Smooth muscle cell (in vitro differentiated cells): ENCODE data around the gene METTL25B. TPM values are rescaled to one million over a fixed set of nuclear protein-coding genes. Genes with fewer than 3 reads are reported as not detected.
A peak's percentile ranks its signal among the peaks of the same experiment; 100 is the strongest.

Experiments used
- DNase-seq: peaks from one replicate; lab custom pipeline; 2025; ENCODE audit not compliant: unreplicated experiment; lab: John Stamatoyannopoulos, UW
- H2AFZ ChIP-seq: fragments of 200-600 bp; sonication (generic); 2 replicates; pipeline ENCODE4 v1.6.0; 2016; ENCODE audit warnings: antibody characterized with exemption, low read depth, mild to moderate bottlenecking
- H3F3A ChIP-seq: fragments of 200-600 bp; sonication (generic); 2 replicates; pipeline ENCODE4 v1.6.0; 2017; ENCODE audit warnings: antibody characterized with exemption, low read depth
- H3K27ac ChIP-seq: fragments of 200-600 bp; sonication (generic); 2 replicates; pipeline ENCODE4 v1.5.1; 2016; ENCODE audit warnings: low read depth, mild to moderate bottlenecking
- H3K27me3 ChIP-seq: fragments of 200-600 bp; sonication (generic); 2 replicates; pipeline ENCODE4 v1.6.1; 2016; ENCODE audit warnings: low read depth, mild to moderate bottlenecking
- H3K36me3 ChIP-seq: fragments of 200-600 bp; sonication (generic); 2 replicates; pipeline ENCODE4 v1.5.1; 2016; ENCODE audit warnings: low read depth
- H3K4me1 ChIP-seq: fragments of 200-600 bp; sonication (generic); 2 replicates; pipeline ENCODE4 v1.5.1; 2016; ENCODE audit warnings: low read depth
- H3K4me2 ChIP-seq: fragments of 200-600 bp; sonication (generic); 2 replicates; pipeline ENCODE4 v1.6.0; 2016; ENCODE audit warnings: mild to moderate bottlenecking
- H3K4me3 ChIP-seq: fragments of 200-600 bp; sonication (generic); 2 replicates; pipeline ENCODE4 v1.5.1; 2016; ENCODE audit warnings: mild to moderate bottlenecking
- H3K79me2 ChIP-seq: fragments of 200-600 bp; sonication (generic); 2 replicates; pipeline ENCODE4 v1.6.0; 2016; ENCODE audit warnings: low read depth, mild to moderate bottlenecking
- H3K9ac ChIP-seq: fragments of 200-600 bp; sonication (generic); 2 replicates; pipeline ENCODE4 v1.6.0; 2016; ENCODE audit warnings: low read depth
- H3K9me3 ChIP-seq: fragments of 200-600 bp; sonication (generic); replicated peaks from 2 replicates; pipeline ENCODE4 v1.5.1; 2016; ENCODE audit warnings: low read depth
- H4K20me1 ChIP-seq: fragments of 200-600 bp; sonication (generic); 2 replicates; pipeline ENCODE4 v1.6.0; 2016; ENCODE audit warnings: low read depth
- WGBS: methylation state at CpG from one replicate; pipeline ENCODE4 v1.1.7; 2016; ENCODE audit warnings: low lambda C conversion rate; 5-methylcytosine and 5-hydroxymethylcytosine counted together
- polyA plus RNA-seq: library from polyadenylated mRNA; unstranded; fragments of >200 nt; fragmentation: Nextera tagmentation; extraction: Ambion mirVana; gene quantifications from 2 replicates; pipeline ENCODE4 v1.2.1, GENCODE V29; 2016
- total RNA-seq: library from RNA; depleted of rRNA; stranded (reverse); fragments of >200 nt; gene quantifications from 2 replicates; pipeline ENCODE4 v1.2.3, GENCODE V29; 2014
- TF ChIP-seq, protein P1 (sequence below): fragments of 200-600 bp; sonication (generic); IDR thresholded peaks from 2 replicates; pipeline ENCODE4 v1.5.1; 2017; ENCODE audit warnings: borderline replicate concordance, mild to moderate bottlenecking, antibody characterized with exemption; ENCODE audit not compliant: insufficient read depth, poor library complexity, severe bottlenecking

The METTL25B gene
- total and polyA plus RNA-seq, 2 experiments from 2014 or later, result 11.0 to 17.5 TPM

DNA sequence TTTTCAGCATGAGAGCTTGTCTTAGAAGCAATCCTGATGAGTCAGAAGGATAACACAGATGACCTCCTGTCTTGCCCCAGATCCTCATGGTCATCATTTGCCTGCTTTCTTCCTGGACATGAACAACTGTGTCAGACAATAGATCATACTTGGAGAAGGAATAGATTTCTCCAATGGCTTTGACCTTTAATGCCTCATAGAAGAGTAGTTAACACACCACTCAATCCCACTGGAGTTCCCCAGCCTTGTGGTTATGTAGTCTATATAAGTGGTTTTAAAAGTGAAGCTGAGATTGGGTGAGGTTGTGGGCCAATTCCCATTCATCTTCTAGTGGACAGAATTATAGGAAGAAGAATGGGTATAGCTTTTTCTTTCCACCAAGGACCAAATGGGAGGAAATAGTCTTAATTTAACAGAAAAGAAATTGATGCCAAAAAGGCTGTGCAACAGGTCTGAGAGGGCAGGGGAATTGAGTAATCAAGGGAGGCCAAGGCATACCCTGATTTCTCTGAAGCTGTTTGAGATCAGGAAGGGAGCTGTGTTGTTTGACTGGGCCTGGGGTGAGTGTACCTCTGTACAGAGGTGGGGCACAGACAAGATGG, 53.4 kb downstream of the METTL25B start:
- TF ChIP-seq, protein P1, sequence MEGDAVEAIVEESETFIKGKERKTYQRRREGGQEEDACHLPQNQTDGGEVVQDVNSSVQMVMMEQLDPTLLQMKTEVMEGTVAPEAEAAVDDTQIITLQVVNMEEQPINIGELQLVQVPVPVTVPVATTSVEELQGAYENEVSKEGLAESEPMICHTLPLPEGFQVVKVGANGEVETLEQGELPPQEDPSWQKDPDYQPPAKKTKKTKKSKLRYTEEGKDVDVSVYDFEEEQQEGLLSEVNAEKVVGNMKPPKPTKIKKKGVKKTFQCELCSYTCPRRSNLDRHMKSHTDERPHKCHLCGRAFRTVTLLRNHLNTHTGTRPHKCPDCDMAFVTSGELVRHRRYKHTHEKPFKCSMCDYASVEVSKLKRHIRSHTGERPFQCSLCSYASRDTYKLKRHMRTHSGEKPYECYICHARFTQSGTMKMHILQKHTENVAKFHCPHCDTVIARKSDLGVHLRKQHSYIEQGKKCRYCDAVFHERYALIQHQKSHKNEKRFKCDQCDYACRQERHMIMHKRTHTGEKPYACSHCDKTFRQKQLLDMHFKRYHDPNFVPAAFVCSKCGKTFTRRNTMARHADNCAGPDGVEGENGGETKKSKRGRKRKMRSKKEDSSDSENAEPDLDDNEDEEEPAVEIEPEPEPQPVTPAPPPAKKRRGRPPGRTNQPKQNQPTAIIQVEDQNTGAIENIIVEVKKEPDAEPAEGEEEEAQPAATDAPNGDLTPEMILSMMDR, result no peak
- peak overlapping the region; percentile 31 for H3K27ac ChIP-seq
- peaks cover 89% of the 10 kb centered on the region for H4K20me1 ChIP-seq
- H3K36me3 ChIP-seq, result no peaks in the 10 kb centered on the region
- no peaks in the 10 kb centered on the region for H3K27me3 ChIP-seq
- no peak for DNase-seq
- no peak overlapping the region for H3K9ac ChIP-seq
- H2AFZ ChIP-seq, result no peak overlapping the region
- H3K9me3 ChIP-seq, result no peaks in the 10 kb centered on the region
- peaks cover 95% of the 10 kb centered on the region for H3K79me2 ChIP-seq
- H3F3A ChIP-seq, result peaks cover 13% of the 10 kb centered on the region
- no peaks in the 10 kb centered on the region for H3K4me1 ChIP-seq
- H3K4me2 ChIP-seq, result peak overlapping the region; percentile 24
- no peak overlapping the region for H3K4me3 ChIP-seq

DNA sequence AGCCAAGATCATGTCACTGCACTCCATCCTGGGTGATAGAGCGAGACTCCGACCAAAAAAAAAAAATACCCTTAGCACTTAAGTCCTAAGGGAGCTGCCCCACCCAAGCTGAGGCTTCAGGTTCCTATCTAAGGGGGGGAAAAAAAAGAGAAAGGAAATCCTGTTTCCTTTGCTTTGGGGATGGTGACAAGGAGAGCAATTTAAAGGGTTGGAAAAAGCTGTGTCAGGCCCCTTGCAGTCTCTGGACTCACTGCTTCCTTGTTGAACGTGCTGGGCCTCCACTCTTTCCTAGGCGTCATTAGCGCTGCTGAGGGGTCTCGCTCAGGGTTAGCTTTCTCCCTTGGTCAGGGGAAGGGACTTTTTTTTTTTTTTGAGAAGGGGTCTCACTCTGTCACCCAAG, 57.2 kb downstream of the METTL25B start:
- peaks cover 91% of the 10 kb centered on the region for H3K79me2 ChIP-seq
- H4K20me1 ChIP-seq, result peaks cover 86% of the 10 kb centered on the region
- H3K9ac ChIP-seq, result no peak overlapping the region
- H3K27me3 ChIP-seq, result no peaks in the 10 kb centered on the region
- DNase-seq, result no peak
- H3K9me3 ChIP-seq, result no peaks in the 10 kb centered on the region
- TF ChIP-seq, protein P1, result no peak
- H2AFZ ChIP-seq, result no peak overlapping the region
- no peak overlapping the region for H3K4me2 ChIP-seq
- 95% methylated on average over 6 of the region's 6 CpGs for WGBS
- peaks cover 8% of the 10 kb centered on the region for H3F3A ChIP-seq
- no peaks in the 10 kb centered on the region for H3K4me1 ChIP-seq
- H3K27ac ChIP-seq, result no peak overlapping the region
- H3K36me3 ChIP-seq, result peaks cover under 1% of the 10 kb centered on the region
- no peak overlapping the region for H3K4me3 ChIP-seq

Other genes starting within 250 kb of the METTL25B start
- gene MEF2D, start 227.7 kb upstream of the METTL25B start, total RNA-seq, result 23.2 and 24.3 TPM in 2 replicates
- gene MEF2D, start 227.7 kb upstream of the METTL25B start, polyA plus RNA-seq, result 40.5 and 45.6 TPM in 2 replicates
- gene IQGAP3, start 155.9 kb upstream of the METTL25B start, total RNA-seq, result 2.6 and 11.9 TPM in 2 replicates
- 2.9 and 3.6 TPM in 2 replicates for gene IQGAP3, start 155.9 kb upstream of the METTL25B start, polyA plus RNA-seq
- not detected in 2 replicates for gene TTC24, start 148.7 kb upstream of the METTL25B start, total RNA-seq
- not detected in 2 replicates for gene TTC24, start 148.7 kb upstream of the METTL25B start, polyA plus RNA-seq
- gene NAXE, start 136.7 kb upstream of the METTL25B start, total RNA-seq, result 50.5 and 53.7 TPM in 2 replicates
- 72.5 and 85.5 TPM in 2 replicates for gene NAXE, start 136.7 kb upstream of the METTL25B start, polyA plus RNA-seq
- gene GPATCH4, start 127.0 kb upstream of the METTL25B start, total RNA-seq, result 7.5 and 11.9 TPM in 2 replicates
- 19.9 and 31.3 TPM in 2 replicates for gene GPATCH4, start 127.0 kb upstream of the METTL25B start, polyA plus RNA-seq
- gene HAPLN2, start 109.1 kb upstream of the METTL25B start, total RNA-seq, result not detected in 2 replicates
- 1.00 TPM in 1 of 2 replicates, not detected in the other for gene HAPLN2, start 109.1 kb upstream of the METTL25B start, polyA plus RNA-seq
- gene BCAN, start 86.4 kb upstream of the METTL25B start, total RNA-seq, result not detected in 2 replicates
- gene BCAN, start 86.4 kb upstream of the METTL25B start, polyA plus RNA-seq, result 0.79 TPM in 1 of 2 replicates, not detected in the other
- gene NES, start 51.1 kb upstream of the METTL25B start, total RNA-seq, result 27.1 and 28.5 TPM in 2 replicates
- 11.3 and 23.3 TPM in 2 replicates for gene NES, start 51.1 kb upstream of the METTL25B start, polyA plus RNA-seq
- 69.4 and 86.6 TPM in 2 replicates for gene CRABP2, start 22.9 kb upstream of the METTL25B start, total RNA-seq
- gene CRABP2, start 22.9 kb upstream of the METTL25B start, polyA plus RNA-seq, result 145 and 277 TPM in 2 replicates
- gene ISG20L2, start 297 bp downstream of the METTL25B start, total RNA-seq, result 13.8 and 20.3 TPM in 2 replicates
- gene ISG20L2, start 297 bp downstream of the METTL25B start, polyA plus RNA-seq, result 17.4 and 19.2 TPM in 2 replicates
- 16.5 and 29.3 TPM in 2 replicates for gene MRPL24, start 12.6 kb downstream of the METTL25B start, total RNA-seq
- 68.6 and 79.6 TPM in 2 replicates for gene MRPL24, start 12.6 kb downstream of the METTL25B start, polyA plus RNA-seq
- 88.4 and 97.2 TPM in 2 replicates for gene HDGF, start 23.2 kb downstream of the METTL25B start, total RNA-seq
- gene HDGF, start 23.2 kb downstream of the METTL25B start, polyA plus RNA-seq, result 109 and 134 TPM in 2 replicates
- gene PRCC, start 39.1 kb downstream of the METTL25B start, total RNA-seq, result 31.0 and 37.7 TPM in 2 replicates
- gene PRCC, start 39.1 kb downstream of the METTL25B start, polyA plus RNA-seq, result 68.1 and 68.7 TPM in 2 replicates
- gene SH2D2A, start 88.4 kb downstream of the METTL25B start, total RNA-seq, result 10.2 and 14.4 TPM in 2 replicates
- gene SH2D2A, start 88.4 kb downstream of the METTL25B start, polyA plus RNA-seq, result 36.9 and 38.2 TPM in 2 replicates
- gene INSRR, start 130.6 kb downstream of the METTL25B start, total RNA-seq, result 0.09 and 0.36 TPM in 2 replicates
- gene INSRR, start 130.6 kb downstream of the METTL25B start, polyA plus RNA-seq, result 0.45 and 0.67 TPM in 2 replicates
- gene NTRK1, start 132.4 kb downstream of the METTL25B start, total RNA-seq, result 0.85 and 1.2 TPM in 2 replicates
- gene NTRK1, start 132.4 kb downstream of the METTL25B start, polyA plus RNA-seq, result 3.6 and 5.3 TPM in 2 replicates
- gene PEAR1, start 165.2 kb downstream of the METTL25B start, total RNA-seq, result 2.3 and 2.7 TPM in 2 replicates
- 3.7 and 4.4 TPM in 2 replicates for gene PEAR1, start 165.2 kb downstream of the METTL25B start, polyA plus RNA-seq
- not detected in 2 replicates for gene LRRC71, start 192.2 kb downstream of the METTL25B start, total RNA-seq
- 0.33 TPM in 1 of 2 replicates, not detected in the other for gene LRRC71, start 192.2 kb downstream of the METTL25B start, polyA plus RNA-seq